HG03378 (cell line): ENCODE results near the gene VWA1.
"Not testable (repeated sequence)": the region's sequence is repeated elsewhere in the genome, so short reads cannot be mapped to it uniquely, and the experiment has no call there.

ENCODE experiments used
- ATAC-seq: cut with Tn5 transposase; IDR thresholded peaks from one replicate; pipeline ENCODE4 v1.9.1; 2021; ENCODE audit warnings: mild to moderate bottlenecking, moderate library complexity; ENCODE audit not compliant: unreplicated experiment

Gene VWA1

GRCh38 chr1:1434824-1435105, 725 bp upstream of the VWA1 start:
- no peak for ATAC-seq

GRCh38 chr1:1435911-1436629, 580 bp downstream of the VWA1 start:
- no peak for ATAC-seq

- no peak for ATAC-seq
Measured at GRCh38 chr1:1436630-1437032, 1.1 kb downstream of the VWA1 start.

- ATAC-seq, result no peak
Measured at GRCh38 chr1:1437033-1437903, 1.8 kb downstream of the VWA1 start.

- no peak for ATAC-seq
Measured at GRCh38 chr1:1437904-1438376, 2.5 kb downstream of the VWA1 start.

- ATAC-seq, result no peak
Measured at GRCh38 chr1:1438531-1439381, 3.3 kb downstream of the VWA1 start.

- no peak for ATAC-seq
Measured at GRCh38 chr1:1439546-1440261, 4.2 kb downstream of the VWA1 start.

- no peak for ATAC-seq
Measured at GRCh38 chr1:1440262-1441001, 4.9 kb downstream of the VWA1 start.

- no peak for ATAC-seq
Measured at GRCh38 chr1:1441002-1441888, 5.8 kb downstream of the VWA1 start.

GRCh38 chr1:1442069-1442770, 6.7 kb downstream of the VWA1 start:
- ATAC-seq, result no peak

GRCh38 chr1:1446631-1447030, 11.1 kb downstream of the VWA1 start:
- ATAC-seq, result not testable (repeated sequence)

GRCh38 chr1:1449099-1449739, 13.7 kb downstream of the VWA1 start, which contains the start of gene ATAD3C:
TSS of gene ATAD3C (plus strand) at chr1:1449689. CDS start at chr1:1450684, 995 bp downstream.
- ATAC-seq, result no peak

- ATAC-seq, result not testable (repeated sequence)
Measured at GRCh38 chr1:1450616-1451015, 15.1 kb downstream of the VWA1 start.

- ATAC-seq, result no peak
Measured at GRCh38 chr1:1451696-1452364, 16.3 kb downstream of the VWA1 start.

GRCh38 chr1:1452365-1452739, 16.9 kb downstream of the VWA1 start:
- not testable (repeated sequence) for ATAC-seq

GRCh38 chr1:1452882-1453281, 17.4 kb downstream of the VWA1 start:
- no peak for ATAC-seq
